ENCODE data around the gene CD8A.

CD8A gene

DNA sequence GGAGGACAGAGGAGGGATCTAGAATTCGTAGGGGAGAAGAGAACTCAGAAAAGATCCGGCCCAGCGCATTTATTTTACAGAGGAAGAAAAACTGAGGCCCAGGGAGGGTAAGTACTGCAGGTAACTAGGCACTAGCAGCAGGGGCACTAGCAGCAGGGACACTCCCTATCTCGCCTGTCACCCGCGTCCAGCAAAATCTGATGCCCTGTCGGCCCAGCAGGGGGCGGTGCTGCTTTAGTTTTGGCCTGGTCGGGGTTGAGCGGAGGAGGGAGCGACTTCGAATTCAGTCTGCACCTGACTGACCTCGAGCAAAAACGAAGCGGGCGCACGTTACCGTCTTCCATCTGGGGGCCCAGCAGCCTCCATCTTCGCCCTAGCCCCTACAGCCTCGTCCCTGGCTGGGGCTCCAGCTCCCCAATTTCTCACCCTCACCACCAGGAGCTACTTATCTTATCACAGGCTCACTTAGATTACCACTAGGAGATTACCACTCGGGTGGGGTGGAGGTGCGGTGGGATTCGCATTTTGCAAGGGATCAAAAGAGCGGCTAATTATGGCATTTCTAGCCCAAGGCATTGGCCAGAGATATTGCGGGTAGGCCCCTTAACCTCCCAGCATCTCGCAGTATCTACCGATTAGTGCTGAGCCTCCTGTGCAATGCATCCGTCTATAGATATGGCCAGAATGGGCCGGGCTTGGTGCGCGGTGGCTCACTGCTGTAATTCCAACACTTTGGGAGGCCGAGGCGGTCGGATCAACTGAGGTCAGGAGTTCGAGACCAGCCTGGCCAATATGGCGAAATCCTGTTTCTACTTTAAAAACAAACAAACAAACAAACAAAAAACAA, 17.8 kb upstream of the CD8A start:
- DNase-seq (ENCODE audit: low read depth in 2 of 2) = peak; percentile 91 to 94

DNA sequence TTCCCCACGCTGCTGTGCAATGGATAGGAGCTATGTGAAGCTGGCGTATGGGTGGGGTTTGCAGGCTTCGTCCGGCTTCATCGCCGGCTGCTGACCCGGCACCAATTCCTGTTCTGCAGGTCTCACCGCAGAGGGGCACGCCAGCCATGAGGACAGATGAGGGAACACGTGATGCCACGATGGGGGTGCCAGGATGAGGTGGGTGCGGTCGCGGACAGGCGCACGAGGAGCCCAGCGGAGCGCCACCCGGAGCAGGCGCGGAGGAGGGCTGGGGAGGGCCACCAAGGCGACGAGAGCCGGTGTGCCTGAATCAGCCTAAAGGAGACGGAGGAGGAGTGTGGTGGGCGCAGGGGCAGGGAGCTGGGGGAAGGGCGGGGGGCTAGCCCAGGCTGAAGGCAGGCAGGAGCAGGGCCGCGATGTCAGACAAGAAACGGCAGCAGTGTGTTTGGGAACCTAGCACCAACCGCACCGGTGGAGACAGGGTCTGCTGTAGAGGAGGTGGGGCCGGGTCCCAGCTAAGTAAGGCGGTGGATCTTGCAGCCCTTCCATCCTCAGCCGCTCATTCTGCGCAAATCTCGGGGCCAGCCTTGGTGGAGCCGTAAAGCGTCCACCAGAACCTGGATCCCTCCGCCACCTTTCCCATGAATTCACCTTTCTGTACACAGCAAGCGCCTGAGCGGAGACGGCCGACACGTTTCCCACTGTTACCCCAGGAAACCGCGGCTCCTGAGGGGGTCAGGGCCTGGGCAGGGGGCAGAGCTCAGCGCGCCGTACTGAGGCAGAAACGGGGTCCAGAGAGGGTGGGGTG, 17.0 kb upstream of the CD8A start:
- DNase-seq (ENCODE audit: low read depth in 2 of 2) = no peak

DNA sequence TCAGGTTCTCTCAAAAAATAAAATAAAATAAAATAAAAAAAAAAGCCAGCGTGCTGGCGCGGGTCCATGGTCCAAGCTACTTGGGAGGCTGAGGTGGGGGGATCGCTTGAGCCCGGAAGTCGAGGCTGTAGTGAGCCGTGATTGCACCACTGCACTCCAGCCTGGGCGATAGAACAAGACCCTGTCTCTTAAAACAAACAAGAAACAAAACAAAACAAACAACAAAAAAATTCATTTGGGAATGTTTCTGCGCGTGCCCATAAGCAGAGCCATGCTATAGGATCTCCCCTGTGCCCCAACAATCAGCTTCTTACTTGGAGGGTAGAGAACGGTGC, 16.4 kb upstream of the CD8A start:
- no peak for DNase-seq (ENCODE audit: low read depth in 2 of 2)

DNA sequence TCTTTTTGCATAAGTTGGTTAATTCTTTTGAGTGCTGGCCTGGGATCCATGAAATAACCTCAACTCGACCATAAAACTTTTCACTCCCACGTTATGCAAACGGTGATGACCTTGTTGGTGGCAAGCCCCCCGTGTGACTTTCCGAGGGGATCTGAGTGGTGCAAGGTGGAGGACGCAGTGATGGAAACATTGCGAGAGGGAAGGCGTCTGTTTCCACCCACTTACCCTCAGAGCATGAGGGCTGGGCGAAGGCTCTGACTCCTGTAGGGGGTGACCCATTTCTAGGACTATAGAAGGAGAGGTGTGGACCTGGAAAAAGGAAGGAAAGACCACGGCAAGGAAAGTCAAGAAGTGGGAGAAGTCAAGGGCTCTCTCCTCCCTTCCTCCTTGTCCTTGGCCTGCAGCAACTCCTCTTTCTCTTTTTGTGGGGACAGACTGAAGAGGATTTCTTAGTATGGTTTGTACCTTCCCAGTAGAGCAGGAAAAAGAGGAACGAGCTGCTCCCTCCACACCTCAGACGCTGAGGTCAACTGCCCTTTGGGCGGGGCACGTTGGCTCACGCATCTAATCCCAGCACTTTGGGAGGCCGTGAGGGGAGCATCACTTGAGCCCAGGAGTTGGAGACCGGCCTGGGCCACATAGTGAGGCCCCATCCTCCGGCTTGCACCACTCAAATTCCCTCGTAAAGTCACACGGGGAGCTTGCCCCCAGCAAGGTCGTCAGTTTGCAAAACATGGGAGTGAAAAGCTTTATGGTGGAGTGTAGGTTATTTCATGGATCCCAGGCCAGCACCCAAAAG, 15.5 kb upstream of the CD8A start:
- no peak for DNase-seq (ENCODE audit: low read depth in 2 of 2)

- DNase-seq (ENCODE audit: low read depth in 2 of 2) = no peak
These were observed 10.3 kb upstream of the CD8A start for GRCh38 chr2:86800856-86801567.

DNA sequence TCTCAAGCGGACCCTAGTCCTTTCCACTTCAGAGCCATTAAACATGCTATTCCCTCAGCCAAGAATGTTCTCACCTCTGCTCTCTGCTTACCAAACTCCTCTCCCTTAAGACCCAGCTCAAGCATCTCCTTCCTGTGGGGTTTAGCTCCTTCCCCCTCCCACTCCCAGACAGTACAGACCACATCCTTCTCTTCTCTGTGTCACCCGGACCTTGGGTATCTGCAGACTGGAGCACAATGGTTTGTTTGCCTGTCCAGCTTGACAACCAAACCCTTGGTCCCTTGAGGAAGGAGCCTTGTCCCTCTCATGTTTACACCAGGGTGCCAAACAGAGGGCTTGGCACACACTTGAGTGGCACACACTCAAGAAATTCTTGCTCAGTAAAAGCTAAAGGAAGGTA, 4.1 kb upstream of the CD8A start:
- no peak for DNase-seq (ENCODE audit: low read depth in 2 of 2)

DNA sequence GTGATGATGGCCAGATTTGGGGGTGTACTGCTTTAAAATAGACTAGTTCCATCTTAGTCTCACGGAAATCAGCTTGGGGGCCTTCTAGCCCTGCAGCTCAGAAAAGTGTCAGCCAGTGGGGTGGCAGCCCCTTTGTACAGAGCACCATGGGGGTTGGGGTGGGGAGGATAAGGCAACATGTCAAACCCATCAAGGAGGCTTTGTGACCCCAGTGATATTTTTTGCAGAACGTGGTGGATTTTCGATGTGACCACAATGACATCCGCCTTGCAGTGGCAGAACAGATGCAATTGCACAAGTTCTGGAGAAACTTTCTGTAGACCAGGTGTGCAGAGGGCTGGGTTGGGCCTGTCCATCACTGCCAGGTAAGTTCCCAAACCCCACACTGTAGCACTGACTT, 3.0 kb upstream of the CD8A start:
- DNase-seq (ENCODE audit: low read depth in 2 of 2) = no peak

- DNase-seq (ENCODE audit: low read depth in 2 of 2) = no peak
These were observed 860 bp upstream of the CD8A start for GRCh38 chr2:86791573-86791972.

GRCh38 chr2:86790134-86790675, 508 bp downstream of the CD8A start:
- no peak for DNase-seq (ENCODE audit: low read depth in 2 of 2)

GRCh38 chr2:86789687-86790133, 1.0 kb downstream of the CD8A start:
- DNase-seq (ENCODE audit: low read depth in 2 of 2) = no peak

GRCh38 chr2:86788881-86789686, 1.6 kb downstream of the CD8A start:
- no peak for DNase-seq (ENCODE audit: low read depth in 2 of 2)

GRCh38 chr2:86788165-86788564, 2.5 kb downstream of the CD8A start:
- DNase-seq (ENCODE audit: low read depth in 2 of 2) = no peak

- no peak for DNase-seq (ENCODE audit: low read depth in 2 of 2)
These were observed 3.0 kb downstream of the CD8A start for GRCh38 chr2:86787736-86788135.

- DNase-seq (ENCODE audit: low read depth in 2 of 2) = no peak
These were observed 4.6 kb downstream of the CD8A start for GRCh38 chr2:86786001-86786536.

GRCh38 chr2:86785456-86785855, 5.3 kb downstream of the CD8A start:
- peak in 1 of 2 donors; percentile 70 for DNase-seq (ENCODE audit: low read depth in 2 of 2)

DNA sequence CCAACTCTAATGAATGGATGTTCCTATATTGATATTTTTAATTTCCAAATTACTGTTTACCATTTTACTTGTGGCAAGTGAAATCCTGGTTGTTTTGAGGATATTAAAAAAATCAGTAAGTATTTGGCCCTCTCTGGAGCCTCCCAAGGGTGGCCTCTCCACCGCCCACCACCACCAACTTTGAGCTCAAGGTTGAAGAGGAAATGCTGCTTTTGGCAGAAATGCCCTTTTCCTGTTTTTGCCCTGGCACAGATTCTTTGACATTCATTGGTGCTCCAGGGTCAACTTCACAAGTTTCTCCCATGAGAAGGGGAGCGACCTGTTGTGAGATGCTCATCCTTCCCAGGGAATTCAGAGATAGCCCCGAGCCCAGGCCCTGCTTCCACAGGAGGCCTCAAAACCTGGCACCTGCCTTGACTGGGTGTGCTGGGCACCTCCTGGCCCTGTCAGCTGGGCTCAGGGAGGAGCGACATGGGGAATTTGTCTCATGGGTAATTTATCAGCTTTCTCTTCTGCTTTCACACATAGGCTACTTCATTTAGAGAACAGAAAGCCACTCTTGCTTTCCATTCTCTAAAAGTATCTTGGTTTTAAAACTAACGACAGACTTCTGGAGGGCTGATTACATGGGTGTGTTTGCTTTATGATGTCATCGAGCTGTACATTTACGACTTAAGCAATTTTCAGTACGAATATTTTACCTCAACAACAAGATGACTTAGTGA, 6.9 kb downstream of the CD8A start:
- no peak for DNase-seq (ENCODE audit: low read depth in 2 of 2)

- no peak for DNase-seq (ENCODE audit: low read depth in 2 of 2)
These were observed 8.0 kb downstream of the CD8A start for GRCh38 chr2:86782748-86783147.

DNA sequence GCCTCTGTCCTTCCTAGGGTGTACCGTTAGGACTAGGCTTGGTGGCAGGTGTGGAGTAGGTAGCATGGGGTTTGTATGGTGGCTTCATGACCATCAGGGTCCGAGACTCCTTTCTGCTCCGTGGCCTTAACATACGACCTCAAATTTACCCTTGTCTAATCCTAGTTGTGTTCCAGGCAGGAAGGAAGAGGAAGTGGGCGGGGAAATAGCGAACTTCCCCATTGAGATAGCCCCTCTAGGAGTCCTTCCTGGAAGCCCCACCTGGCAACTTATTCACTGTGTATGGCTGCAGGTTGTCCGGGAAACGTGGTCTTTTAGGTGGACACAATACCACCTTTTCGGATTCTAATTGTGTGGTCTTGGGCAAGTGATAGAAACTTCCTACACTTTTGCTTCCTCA, 9.3 kb downstream of the CD8A start:
- no peak for DNase-seq (ENCODE audit: low read depth in 2 of 2)

DNA sequence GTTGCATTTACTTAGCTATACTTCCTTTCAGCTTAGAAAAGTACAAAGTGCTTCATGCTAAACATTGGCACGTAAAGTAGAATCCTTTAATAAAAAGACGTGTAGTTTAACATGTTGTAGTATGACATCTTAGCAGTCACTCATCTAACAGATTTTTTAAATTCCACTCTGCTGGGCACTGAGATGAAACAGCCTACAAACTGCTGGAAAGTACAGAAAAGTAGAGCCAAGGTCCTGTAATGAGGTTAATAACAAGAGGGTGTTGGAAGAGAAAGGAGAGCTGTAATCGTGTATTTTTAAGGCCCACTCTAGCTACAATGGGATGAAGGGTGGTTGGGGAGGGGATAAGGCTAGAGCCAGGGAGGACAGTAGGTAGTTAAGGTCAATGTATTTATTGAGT, 10.7 kb downstream of the CD8A start:
- no peak for DNase-seq (ENCODE audit: low read depth in 2 of 2)

DNA sequence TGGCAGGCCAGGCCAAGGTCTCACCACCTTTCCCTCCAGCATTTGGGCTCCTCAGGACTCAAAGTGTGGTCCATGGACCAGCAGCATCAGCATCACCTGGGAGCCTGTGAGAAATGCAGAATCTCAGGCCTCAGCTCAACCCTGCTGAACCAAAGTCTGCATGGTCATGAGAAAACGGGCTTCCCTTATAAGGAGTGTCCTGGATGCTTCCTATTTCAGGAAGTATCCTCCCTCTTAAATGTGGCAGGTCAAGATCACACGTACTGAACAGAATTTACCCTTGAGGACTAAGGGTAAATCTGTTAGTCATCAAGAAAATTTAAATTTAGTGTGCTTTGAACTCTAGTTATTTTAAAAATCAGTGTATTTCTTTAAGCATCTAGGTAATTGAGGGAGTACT, 11.8 kb downstream of the CD8A start:
- DNase-seq (ENCODE audit: low read depth in 2 of 2) = no peak

Data from activated CD8-positive, alpha-beta memory T cell treated with anti-CD3 and anti-CD28 coated beads for 4 hours (primary cell).